DND-41 (cell line): ENCODE data around the gene MRPS10.

ENCODE experiments used
- CTCF ChIP-seq: IDR thresholded peaks from 2 replicates; pipeline ENCODE4 v1.5.1; 2012; ENCODE audit warnings: borderline replicate concordance, low read length, moderate library complexity, mild to moderate bottlenecking; ENCODE audit not compliant: poor library complexity, severe bottlenecking; ENCODE audit errors: extremely low read depth
- EZH2 ChIP-seq: IDR thresholded peaks from 3 replicates; pipeline ENCODE4 v1.6.1; 2012; ENCODE audit warnings: borderline replicate concordance, low read depth, mild to moderate bottlenecking, moderate library complexity, low read length, inconsistent platforms; ENCODE audit not compliant: severe bottlenecking

- TF ChIP-seq CTCF (no peak), EZH2 (no peak)
Observed at GRCh38 chr6:42195415-42195814, 22.2 kb downstream of the MRPS10 start.
